ENCODE data around the gene FGFR3. TPM values are rescaled to one million over a fixed set of nuclear protein-coding genes. Genes with fewer than 3 reads are reported as not detected.
"Not testable (repeated sequence)": the region's sequence is repeated elsewhere in the genome, so short reads cannot be mapped to it uniquely, and the experiment has no call there.

Gene FGFR3
- total RNA-seq, 1 experiment from 2014 or later, result 34.3 TPM

DNA sequence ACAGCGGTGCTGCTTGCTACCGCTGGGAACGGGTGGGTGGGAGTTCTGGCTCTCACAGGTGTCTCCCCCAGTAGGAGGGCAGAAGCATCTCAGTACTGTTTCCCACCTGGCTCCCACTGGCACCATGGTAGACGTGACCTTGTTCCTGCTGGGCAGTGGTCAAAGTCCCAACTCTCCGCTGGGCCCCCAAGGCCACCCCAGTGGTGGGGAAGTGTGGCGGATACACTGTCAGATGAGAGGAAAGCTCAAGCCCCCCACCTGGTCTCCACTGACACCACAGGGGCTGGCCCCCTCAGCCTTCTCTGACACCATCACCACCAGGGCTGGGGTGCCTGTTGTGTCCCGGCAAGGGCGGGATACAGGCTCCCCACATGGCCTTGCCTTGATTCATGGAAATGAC is 38.2 kb downstream of the FGFR3 start:
- intact Hi-C loops (cut with micrococcal nuclease; ENCODE audit: unreplicated experiment), result no loop called here
- CTCF ChIA-PET, result interaction anchor here (0.9 kb wide), 1 partner anchor 13 kb away, joined by 3 read pairs; no protein-coding TSS in a partner anchor
- TF ChIP-seq, protein P1, sequence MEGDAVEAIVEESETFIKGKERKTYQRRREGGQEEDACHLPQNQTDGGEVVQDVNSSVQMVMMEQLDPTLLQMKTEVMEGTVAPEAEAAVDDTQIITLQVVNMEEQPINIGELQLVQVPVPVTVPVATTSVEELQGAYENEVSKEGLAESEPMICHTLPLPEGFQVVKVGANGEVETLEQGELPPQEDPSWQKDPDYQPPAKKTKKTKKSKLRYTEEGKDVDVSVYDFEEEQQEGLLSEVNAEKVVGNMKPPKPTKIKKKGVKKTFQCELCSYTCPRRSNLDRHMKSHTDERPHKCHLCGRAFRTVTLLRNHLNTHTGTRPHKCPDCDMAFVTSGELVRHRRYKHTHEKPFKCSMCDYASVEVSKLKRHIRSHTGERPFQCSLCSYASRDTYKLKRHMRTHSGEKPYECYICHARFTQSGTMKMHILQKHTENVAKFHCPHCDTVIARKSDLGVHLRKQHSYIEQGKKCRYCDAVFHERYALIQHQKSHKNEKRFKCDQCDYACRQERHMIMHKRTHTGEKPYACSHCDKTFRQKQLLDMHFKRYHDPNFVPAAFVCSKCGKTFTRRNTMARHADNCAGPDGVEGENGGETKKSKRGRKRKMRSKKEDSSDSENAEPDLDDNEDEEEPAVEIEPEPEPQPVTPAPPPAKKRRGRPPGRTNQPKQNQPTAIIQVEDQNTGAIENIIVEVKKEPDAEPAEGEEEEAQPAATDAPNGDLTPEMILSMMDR (IDR thresholded peaks at IDR 0.05; ENCODE audit: unreplicated experiment), result no peak
- Mint-ChIP-seq H3K9me3 (ENCODE audit: low read depth, unreplicated experiment) (no peaks in the 10 kb centered on the region), H3K4me3 (ENCODE audit: low read depth, unreplicated experiment) (no peak overlapping the region), H3K27me3 (ENCODE audit: unreplicated experiment) (no peaks in the 10 kb centered on the region), H3K36me3 (ENCODE audit: insufficient read depth, unreplicated experiment) (peaks cover 10% of the 10 kb centered on the region), H3K27ac (ENCODE audit: unreplicated experiment) (no peak overlapping the region), H3K4me1 (ENCODE audit: low read depth, unreplicated experiment) (no peaks in the 10 kb centered on the region)
- DNase-seq, result no peak
- no TSS peak for BruUV-seq (replicated peaks)

DNA sequence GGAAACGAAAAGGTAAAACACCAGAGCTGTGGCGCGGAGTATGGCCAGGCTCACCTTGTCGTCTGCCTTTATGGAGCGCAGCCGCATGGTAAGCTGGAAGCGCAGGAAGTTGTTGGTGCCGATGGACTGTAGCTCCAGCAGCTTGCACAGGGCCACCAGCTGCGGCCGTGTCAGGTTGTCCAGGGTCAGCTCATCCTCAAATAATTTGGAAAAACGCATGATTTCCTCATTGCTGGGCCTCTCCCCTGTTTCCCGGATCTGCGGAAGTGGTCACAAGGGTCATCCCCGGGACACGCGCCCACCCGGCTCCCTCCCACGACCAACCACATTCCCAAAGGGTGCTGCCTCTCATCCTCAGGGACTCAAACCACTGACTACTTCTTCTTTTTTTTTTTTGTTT is 39.6 kb downstream of the FGFR3 start:
- Mint-ChIP-seq H3K27ac (ENCODE audit: unreplicated experiment) (no peak overlapping the region), H3K27me3 (ENCODE audit: unreplicated experiment) (no peaks in the 10 kb centered on the region), H3K36me3 (ENCODE audit: insufficient read depth, unreplicated experiment) (peaks cover 10% of the 10 kb centered on the region), H3K4me3 (ENCODE audit: low read depth, unreplicated experiment) (no peak overlapping the region), H3K9me3 (ENCODE audit: low read depth, unreplicated experiment) (no peaks in the 10 kb centered on the region), H3K4me1 (ENCODE audit: low read depth, unreplicated experiment) (no peaks in the 10 kb centered on the region)
- intact Hi-C loops (cut with micrococcal nuclease; ENCODE audit: unreplicated experiment), result no loop called here
- TF ChIP-seq, protein P1 (IDR thresholded peaks at IDR 0.05; ENCODE audit: unreplicated experiment), result no peak
- CTCF ChIA-PET, result no interaction called here
- no TSS peak for BruUV-seq (replicated peaks)
- DNase-seq, result no peak

DNA sequence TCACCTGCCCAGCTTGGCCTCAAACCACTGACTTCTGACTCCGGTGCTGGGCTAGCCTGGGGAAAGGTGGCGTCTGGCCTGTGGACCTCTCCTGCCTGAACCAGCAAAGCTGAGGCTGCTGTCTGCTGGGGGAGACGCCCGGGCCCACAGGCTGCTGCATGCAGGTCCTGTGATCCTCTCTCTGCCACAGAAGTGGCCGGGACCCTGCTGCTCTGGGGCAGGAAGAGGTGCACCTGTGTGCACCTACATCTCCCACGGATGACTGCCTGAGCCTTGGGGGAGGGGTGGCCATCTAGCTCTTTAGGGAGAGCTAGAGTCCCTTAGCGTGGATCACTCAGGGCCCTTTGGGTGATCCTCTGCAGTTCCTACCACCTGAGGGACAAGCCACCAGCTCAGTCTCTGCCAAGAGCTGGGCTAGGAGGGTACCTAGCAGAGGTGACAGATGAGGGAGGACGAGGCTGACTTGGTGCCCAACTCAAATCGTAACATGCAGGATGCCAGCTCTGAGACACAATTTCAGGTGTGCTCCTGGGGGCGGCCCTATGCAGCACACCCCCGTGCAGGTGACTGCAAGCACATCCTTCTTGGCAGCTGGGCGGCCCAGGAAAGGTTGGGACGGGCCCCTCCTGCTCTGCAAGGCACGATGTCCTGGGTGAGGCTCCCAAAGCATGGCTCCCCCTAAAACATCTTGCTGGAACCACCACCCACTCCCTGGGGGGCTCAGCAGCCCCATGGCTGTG is 40.4 kb downstream of the FGFR3 start:
- peaks cover 15% of the 10 kb centered on the region for H3K36me3 Mint-ChIP-seq (ENCODE audit: insufficient read depth, unreplicated experiment)
- no peak overlapping the region for H3K4me3 Mint-ChIP-seq (ENCODE audit: low read depth, unreplicated experiment)
- no TSS peak for BruUV-seq (replicated peaks)
- H3K27me3 Mint-ChIP-seq (ENCODE audit: unreplicated experiment), result no peaks in the 10 kb centered on the region
- TF ChIP-seq, protein P1 (IDR thresholded peaks at IDR 0.05; ENCODE audit: unreplicated experiment), result no peak
- intact Hi-C loops (cut with micrococcal nuclease; ENCODE audit: unreplicated experiment), result no loop called here
- H3K9me3 Mint-ChIP-seq (ENCODE audit: low read depth, unreplicated experiment), result no peaks in the 10 kb centered on the region
- CTCF ChIA-PET, result no interaction called here
- DNase-seq, result no peak
- H3K4me1 Mint-ChIP-seq (ENCODE audit: low read depth, unreplicated experiment), result no peaks in the 10 kb centered on the region
- H3K27ac Mint-ChIP-seq (ENCODE audit: unreplicated experiment), result no peak overlapping the region

DNA sequence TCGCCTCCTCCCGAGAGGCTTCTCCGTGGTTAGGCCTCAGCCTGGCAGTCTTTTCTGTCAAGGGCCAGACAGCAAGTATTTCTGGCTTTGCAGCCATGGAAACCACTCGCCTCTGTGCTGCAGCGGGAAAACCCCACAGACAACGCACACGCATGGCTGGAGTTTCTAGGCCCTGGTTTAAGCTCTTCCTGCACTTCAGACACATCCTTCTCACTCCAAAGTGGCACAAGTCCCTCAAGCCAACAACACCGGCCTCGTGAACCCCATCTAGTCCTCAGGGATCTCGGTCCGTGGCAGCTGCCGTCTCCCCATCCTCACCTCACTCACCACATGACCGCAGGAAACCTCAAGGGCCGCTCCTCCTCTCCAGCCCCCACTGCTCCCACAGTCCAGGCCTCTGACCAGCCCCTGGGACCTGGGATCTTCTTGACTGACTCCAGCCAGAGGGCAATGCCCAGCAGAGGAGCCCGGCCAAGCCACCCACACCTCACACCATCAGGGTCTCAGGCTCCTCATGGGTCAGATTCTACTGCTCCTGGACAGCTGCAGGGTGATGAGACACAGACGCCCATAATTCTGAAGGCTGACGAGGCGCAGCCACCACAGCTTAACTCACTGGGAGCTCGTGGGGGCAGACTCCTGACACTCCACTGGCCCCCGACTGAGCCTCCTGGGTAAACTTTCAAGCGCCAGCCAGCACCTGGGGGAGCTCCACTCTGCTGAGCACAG is 41.1 kb downstream of the FGFR3 start:
- Mint-ChIP-seq H3K4me3 (ENCODE audit: low read depth, unreplicated experiment) (no peak overlapping the region), H3K4me1 (ENCODE audit: low read depth, unreplicated experiment) (no peaks in the 10 kb centered on the region), H3K27me3 (ENCODE audit: unreplicated experiment) (no peaks in the 10 kb centered on the region), H3K9me3 (ENCODE audit: low read depth, unreplicated experiment) (no peaks in the 10 kb centered on the region), H3K27ac (ENCODE audit: unreplicated experiment) (no peak overlapping the region), H3K36me3 (ENCODE audit: insufficient read depth, unreplicated experiment) (peaks cover 22% of the 10 kb centered on the region)
- intact Hi-C loops (cut with micrococcal nuclease; ENCODE audit: unreplicated experiment), result no loop called here
- CTCF ChIA-PET, result no interaction called here
- TF ChIP-seq, protein P1 (IDR thresholded peaks at IDR 0.05; ENCODE audit: unreplicated experiment), result no peak
- no TSS peak for BruUV-seq (replicated peaks)
- no peak for DNase-seq

DNA sequence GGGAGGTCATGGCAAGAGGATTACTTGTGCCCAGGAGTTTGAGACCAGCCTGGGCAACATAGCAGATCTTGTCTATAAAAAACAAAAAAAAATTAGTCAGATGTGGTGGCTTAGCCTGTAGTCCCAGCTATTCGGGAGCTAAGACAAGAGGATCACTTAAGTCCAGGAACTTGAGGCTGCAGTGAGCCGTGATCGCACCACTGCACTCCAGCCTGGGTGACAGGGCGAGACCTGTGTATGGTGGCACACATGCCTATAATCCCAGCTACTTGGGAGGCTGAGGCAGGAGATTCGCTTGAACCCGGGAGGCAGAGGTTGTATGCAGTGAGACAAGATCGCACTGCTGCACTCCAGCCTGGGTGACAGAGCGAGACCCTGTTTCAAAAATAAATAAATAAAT is 42.7 kb downstream of the FGFR3 start:
- DNase-seq; H3K27me3 Mint-ChIP-seq (ENCODE audit: unreplicated experiment); H3K4me1 Mint-ChIP-seq (ENCODE audit: low read depth, unreplicated experiment); BruUV-seq (replicated peaks); CTCF ChIA-PET; H3K4me3 Mint-ChIP-seq (ENCODE audit: low read depth, unreplicated experiment); H3K9me3 Mint-ChIP-seq (ENCODE audit: low read depth, unreplicated experiment); intact Hi-C loops (cut with micrococcal nuclease; ENCODE audit: unreplicated experiment); H3K27ac Mint-ChIP-seq (ENCODE audit: unreplicated experiment): not testable (repeated sequence)
- peaks cover 14% of the 10 kb centered on the region for H3K36me3 Mint-ChIP-seq (ENCODE audit: insufficient read depth, unreplicated experiment)

All from Calu3 (cell line).